Right lobe of liver (tissue), 6 donors: ENCODE results near the gene SYNPO. TPM values are rescaled to one million over a fixed set of nuclear protein-coding genes. Genes with fewer than 3 reads are reported as not detected.

Source experiments
- ATAC-seq, 4 donors: fragments of 200-7000 bp; cut with Tn5 transposase; one replicate each; pipeline ENCODE4 v1.9.1; 2020; ENCODE audit warnings: mild to moderate bottlenecking in 4 of 4, moderate library complexity in 4 of 4
- DNase-seq, 3 donors: peaks; one replicate each; pipeline ENCODE4 v3.0.0-alpha.2; 2020
- H3K27ac ChIP-seq, 3 donors: fragments of 200-600 bp; one replicate each; pipeline ENCODE4 v1.8.0; 2022
- H3K27me3 ChIP-seq, 2 donors: fragments of 200-600 bp; one replicate each; pipeline ENCODE4 v1.8.0; 2022
- H3K36me3 ChIP-seq, 4 donors: fragments of 200-600 bp; sonication (generic) in 1 of 4; one replicate each; pipeline versions ENCODE4 v1.5.1 to v1.8.0; 2017 to 2022; ENCODE audit warnings: control low read depth in 1 of 4
- H3K4me1 ChIP-seq, 4 donors: fragments of 200-600 bp; sonication (generic) in 1 of 4; one replicate each; pipeline versions ENCODE4 v1.5.1 to v1.8.0; 2017 to 2022; ENCODE audit warnings: control low read depth in 1 of 4
- H3K4me3 ChIP-seq, 3 donors: fragments of 200-600 bp; one replicate each; pipeline ENCODE4 v1.8.0; 2022
- H3K9me3 ChIP-seq, 4 donors: fragments of 200-600 bp; sonication (generic) in 1 of 4; one replicate each; pipeline versions ENCODE4 v1.5.1 to v1.8.0; 2017 to 2022; ENCODE audit warnings: control low read depth in 1 of 4
- CTCF ChIP-seq, 4 donors: fragments of 200-600 bp in 3 of 4; fragments of 450-650 bp in 1 of 4; IDR thresholded peaks; one replicate each; pipeline versions ENCODE4 v1.5.1 to v1.8.0; 2016 to 2022; ENCODE audit warnings: antibody characterized with exemption in 4 of 4, mild to moderate bottlenecking in 2 of 4
- POLR2A ChIP-seq: fragments of 450-650 bp; IDR thresholded peaks from one replicate; pipeline ENCODE4 v1.6.1; 2017; ENCODE audit warnings: antibody characterized with exemption, mild to moderate bottlenecking
- WGBS: methylation state at CpG from one replicate; pipeline ENCODE4 v1.1.6; 2018; ENCODE audit warnings: low coverage, low lambda C conversion rate; ENCODE audit not compliant: insufficient coverage; ENCODE audit errors: missing lambda C conversion rate; 5-methylcytosine and 5-hydroxymethylcytosine counted together
- intact Hi-C, 2 donors: fragments of 100-400 bp; cut with DNase I; formaldehyde crosslinking; loops; one replicate each; pipeline versions ENCODE4 v1.11.2 to v1.14.1; 2022
- total RNA-seq, 6 experiments: library from RNA; depleted of rRNA in 2 of 6; stranded (reverse); fragments of >200 nt in 2 of 6; fragmentation: NEBNext Ultra II Directional in 3 of 6; extraction: Animal tissue kit (Norgen Biotek cat#: 25700) in 3 of 6; gene quantifications; one replicate each; pipeline versions ENCODE4 v1.1.0 to v1.2.4, GENCODE V29; 2016 to 2023
- donor health status: DM: no; HTN: yes; CAD: no.
- donor health status: DM: no; HTN: no; CAD: no.
- donor health status: DM: no; HTN: no; CAD: no.
- donor health status: DM: no; HTN: yes; CAD: no.
- donor health status: DM: no; HTN: yes; CAD: no.

Gene SYNPO
- total RNA-seq, 6 experiments from 2014 or later: 23.4 to 51.8 (median 35.6) TPM

GRCh38 chr5:150625831-150626746 is 14.4 kb upstream of the SYNPO start:
- intact Hi-C loops: no loop called here
- no peaks in the 10 kb centered on the region for H3K27me3 ChIP-seq

GRCh38 chr5:150626853-150627276 is 13.6 kb upstream of the SYNPO start:
- Histone ChIP-seq H3K27ac (peak overlapping the region in 1 of 3 donors; percentile 86), H3K4me1 (peaks cover 0 to 41% (median 19%) of the 10 kb centered on the region in 4 donors), H3K4me3 (no peak overlapping the region), H3K9me3 (no peaks in the 10 kb centered on the region), H3K36me3 (no peaks in the 10 kb centered on the region), H3K27me3 (no peaks in the 10 kb centered on the region)
- intact Hi-C loops: no loop called here
- 51% methylated on average over 4 of the region's 5 CpGs for WGBS
- no peak for DNase-seq
- peak in 1 of 4 donors; percentile 3 for ATAC-seq
- TF ChIP-seq POLR2A: no peak
- TF ChIP-seq CTCF (IDR thresholded peaks at IDR 0.05): no peak

More at GRCh38 chr5:150625831-150626746, 14.4 kb upstream of the SYNPO start:
- 73% methylated on average over 8 of the region's 10 CpGs for WGBS
- Histone ChIP-seq H3K36me3 (no peaks in the 10 kb centered on the region), H3K4me1 (peaks cover 0 to 41% (median 17%) of the 10 kb centered on the region in 4 donors), H3K27ac (peak overlapping the region; percentile 70 to 86 (median 73)), H3K4me3 (peak overlapping the region; percentile 65 to 91 (median 73)), H3K9me3 (no peaks in the 10 kb centered on the region)
- no peak for TF ChIP-seq CTCF (IDR thresholded peaks at IDR 0.05)
- TF ChIP-seq POLR2A: no peak
- DNase-seq (no peak), ATAC-seq (peak in 3 of 4 donors; percentile 2 to 25 (median 4))

- WGBS: 38% methylated on average over 4 of the region's 5 CpGs
- Histone ChIP-seq H3K27ac (no peak overlapping the region), H3K27me3 (no peaks in the 10 kb centered on the region), H3K4me3 (no peak overlapping the region), H3K9me3 (no peaks in the 10 kb centered on the region), H3K36me3 (no peaks in the 10 kb centered on the region), H3K4me1 (peaks cover 0 to 41% (median 19%) of the 10 kb centered on the region in 4 donors)
- intact Hi-C loops: no loop called here
- no peak for DNase-seq
- peak in 1 of 4 donors; percentile 2 for ATAC-seq
- no peak for TF ChIP-seq POLR2A
- no peak for TF ChIP-seq CTCF (IDR thresholded peaks at IDR 0.05)
These were observed 12.5 kb upstream of the SYNPO start for GRCh38 chr5:150627731-150628545.

GRCh38 chr5:150628936-150629485 is 11.4 kb upstream of the SYNPO start:
- peaks cover 0 to 41% (median 19%) of the 10 kb centered on the region in 4 donors for H3K4me1 ChIP-seq
- DNase-seq (peak in 1 of 3 donors; percentile 23), ATAC-seq (no peak)
- H3K27ac ChIP-seq: peak overlapping the region in 1 of 3 donors; percentile 11
- intact Hi-C loops: no loop called here
- TF ChIP-seq POLR2A (no peak), CTCF (IDR thresholded peaks at IDR 0.05) (no peak)
- WGBS: 45% methylated on average over 5 of the region's 12 CpGs
- no peak overlapping the region for H3K4me3 ChIP-seq
- H3K27me3 ChIP-seq: no peaks in the 10 kb centered on the region
- no peaks in the 10 kb centered on the region for H3K36me3 ChIP-seq
- no peaks in the 10 kb centered on the region for H3K9me3 ChIP-seq
